NCI-H69 (cell line): ENCODE measurements around the gene OSGIN1.
A peak's percentile ranks its signal among the peaks of the same experiment; 100 is the strongest.

Source experiments
- DNase-seq: peaks from one replicate; lab custom pipeline; 2025; lab: John Stamatoyannopoulos, UW

Gene OSGIN1

DNA sequence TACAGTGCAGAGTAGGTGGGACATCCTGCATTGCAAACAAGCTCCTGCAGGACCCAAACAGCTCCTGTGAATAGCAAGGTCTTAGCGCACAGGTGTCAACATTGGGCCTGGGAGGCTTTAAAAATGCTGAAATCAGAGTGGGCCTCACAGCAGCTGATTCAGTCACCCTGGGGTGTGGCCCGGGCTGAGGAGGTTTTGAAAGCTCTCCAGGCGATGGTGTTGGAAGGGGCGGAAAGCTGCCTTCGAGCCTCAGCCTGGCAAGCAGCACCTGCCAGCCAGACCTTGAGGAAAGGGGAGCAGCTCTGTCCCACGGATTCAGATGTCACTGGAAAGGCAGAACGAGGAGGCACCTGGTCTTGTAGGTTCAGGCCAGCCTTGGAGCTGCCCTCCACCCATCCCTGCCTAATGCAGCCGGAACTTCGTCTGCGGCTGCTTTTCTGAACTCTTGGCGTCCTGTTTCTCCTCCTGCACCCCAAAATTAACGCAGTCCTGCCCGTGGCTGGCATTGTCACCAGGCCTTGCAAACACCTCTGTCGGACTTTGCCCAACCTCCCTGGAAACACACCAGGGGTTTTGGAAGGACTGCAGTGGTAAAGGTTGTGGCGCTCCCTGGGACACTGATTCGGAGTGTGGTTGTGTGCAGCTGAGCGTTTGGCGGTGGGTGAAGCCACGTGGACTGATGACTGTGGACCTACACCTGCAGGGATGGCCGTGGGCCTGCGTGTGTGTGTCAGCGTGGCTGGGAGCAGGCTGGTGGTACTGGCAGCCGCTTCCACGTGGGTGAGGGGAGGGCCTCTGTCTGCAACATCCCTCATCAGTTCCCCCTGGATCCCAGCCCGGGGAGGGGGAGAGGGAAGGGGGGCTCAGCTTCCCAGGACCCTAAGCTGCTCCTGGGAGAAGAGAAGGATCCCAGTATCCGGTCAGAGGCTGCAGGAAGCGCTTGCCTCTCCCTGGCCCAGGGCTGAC, 18.4 kb downstream of the OSGIN1 start:
- DNase-seq = peak; percentile 6

DNA sequence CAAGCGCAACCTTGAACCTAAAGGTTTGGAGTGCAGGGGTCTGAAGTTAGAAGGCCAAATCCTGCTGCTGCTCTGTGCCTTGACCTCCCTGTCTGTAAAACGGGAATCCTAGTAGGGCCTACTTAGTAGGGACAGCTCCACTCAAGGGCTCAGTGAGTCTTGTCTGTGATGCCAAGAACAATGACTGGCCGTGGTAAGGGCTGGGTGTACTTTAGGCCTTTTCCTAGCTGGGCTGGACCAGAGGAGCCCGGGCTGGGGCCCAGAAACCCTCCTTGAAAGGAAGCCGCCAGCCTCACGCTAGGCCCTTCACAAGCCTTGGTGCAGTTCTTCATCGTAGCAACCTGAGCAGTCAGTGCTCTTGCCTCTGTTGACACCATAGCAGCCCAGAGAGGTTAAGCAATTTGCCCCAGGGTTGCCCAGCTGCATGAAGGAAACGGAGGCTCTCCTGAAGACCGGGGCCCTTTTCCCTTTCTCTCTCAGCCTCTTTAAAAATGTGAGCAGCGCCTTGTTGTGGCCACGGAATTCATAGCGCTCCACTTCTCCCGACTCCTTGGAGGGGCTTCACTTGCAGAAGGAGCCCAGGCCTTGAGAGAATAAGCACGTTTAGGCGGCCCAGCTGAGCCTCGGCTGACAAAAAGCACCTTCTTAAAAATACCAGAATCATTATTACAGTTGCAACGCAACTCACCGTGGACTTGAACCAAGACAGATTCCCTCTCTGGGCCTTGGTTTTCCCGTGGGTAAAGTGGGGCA, 19.4 kb downstream of the OSGIN1 start:
- DNase-seq = no peak

DNA sequence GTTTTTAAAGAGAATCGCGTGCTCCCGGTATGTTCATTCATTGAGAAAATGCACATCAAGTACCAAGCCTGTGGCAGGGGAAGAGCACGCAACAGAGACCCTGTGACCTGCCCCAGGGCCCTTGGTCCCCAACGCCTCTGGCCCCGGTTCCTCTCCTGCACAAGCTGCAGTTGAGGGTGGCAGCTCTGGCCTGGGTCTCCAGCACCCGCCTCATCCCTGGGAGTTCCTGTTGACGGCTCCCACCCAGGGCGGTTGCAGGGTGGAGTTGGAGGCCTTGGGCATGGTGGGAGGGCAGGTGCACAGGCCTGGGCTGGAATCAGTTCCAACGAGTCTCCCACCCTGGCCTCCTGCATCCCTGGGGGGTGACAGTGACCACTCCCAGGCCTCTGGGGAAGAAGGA, 20.0 kb downstream of the OSGIN1 start:
- no peak for DNase-seq

DNA sequence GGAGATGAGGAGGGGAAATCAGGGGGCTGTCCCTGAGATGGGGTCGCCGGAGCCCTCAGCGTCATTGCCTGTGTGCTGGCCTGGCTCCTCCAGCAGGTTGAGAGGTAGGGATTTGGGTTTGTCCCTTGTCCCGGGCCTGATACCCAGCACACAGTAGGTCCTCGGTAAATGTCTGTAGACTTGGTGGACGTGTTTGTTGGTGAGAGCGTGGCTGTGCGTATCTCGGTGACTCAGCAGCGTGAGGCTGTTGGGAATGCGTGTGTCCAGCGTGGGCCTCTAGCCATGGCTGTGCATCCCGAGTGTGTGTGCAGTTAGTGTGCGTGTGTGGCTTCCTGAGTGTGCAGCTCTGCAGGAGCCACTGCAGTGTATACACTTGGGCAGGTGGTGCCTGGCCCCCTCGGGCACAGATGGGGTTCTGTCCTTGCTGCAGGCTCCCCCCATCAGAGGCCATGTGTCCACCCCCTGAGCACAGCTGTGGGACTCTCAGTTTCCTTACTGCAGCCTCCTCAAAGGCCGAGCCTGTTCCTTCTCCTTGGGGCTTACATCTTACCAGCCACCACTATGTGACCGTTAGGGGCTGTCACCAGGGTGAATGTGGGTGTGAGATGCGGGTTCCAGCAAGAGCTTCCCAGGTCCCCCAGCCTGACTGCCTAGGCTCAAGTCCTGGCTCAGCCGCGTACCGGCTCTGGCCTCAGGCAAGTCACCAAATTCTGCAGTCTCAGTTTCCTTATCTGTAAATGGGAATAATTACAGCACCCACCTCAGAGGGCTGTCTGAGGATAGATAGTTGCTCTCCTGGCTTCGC, 20.7 kb downstream of the OSGIN1 start:
- no peak for DNase-seq

DNA sequence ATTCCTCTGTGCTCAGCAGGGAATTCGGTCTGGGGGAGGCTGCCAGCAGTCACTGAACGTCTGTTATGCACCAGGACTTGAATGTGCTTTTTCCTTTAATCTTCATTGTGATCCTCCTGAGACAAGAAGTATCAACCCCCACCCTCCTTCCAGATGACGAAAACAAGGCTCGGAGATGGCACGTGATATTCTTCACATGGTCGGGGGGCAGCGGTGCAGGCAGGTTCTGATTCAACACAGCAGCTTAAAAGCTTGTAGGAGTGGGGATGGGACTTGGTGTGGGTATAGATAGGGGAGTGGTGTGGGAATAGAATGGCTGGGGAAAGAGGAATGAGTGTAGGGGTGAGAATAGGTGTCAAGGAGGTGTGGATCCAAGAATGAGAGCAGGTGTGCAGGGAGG, 21.4 kb downstream of the OSGIN1 start:
- no peak for DNase-seq

DNA sequence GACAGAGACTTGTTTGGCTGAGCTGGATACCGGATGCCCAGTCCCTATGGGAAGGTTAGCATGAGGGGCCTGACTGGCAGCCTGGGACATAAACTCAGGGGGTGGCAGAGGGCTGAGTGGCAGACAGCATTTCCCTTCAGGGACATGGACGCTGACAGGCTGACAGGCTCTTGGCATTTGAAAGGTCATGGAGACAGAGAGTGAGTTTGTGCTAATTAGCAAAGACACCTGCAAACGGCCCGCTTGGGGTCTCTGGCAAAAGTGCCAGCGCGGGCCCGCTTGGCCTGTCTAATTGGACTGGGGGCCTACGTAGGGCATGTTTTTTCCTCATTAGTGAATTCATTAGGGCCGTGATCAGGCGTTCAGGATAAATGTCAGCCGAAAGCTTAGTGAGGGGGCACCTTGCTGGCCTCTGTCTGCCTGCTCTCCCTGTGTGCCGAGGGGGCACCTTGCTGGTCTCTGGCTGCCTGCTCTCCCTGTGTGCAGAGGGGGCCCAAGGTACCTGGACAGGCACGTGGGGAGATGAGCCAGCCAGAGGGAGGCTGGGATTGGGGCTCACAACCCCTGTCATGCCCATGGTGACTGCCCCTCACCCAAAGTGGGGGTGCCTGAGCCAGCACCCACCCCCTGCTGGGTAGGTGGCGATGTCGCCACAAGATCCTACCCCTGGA, 22.7 kb downstream of the OSGIN1 start:
- DNase-seq = no peak

DNA sequence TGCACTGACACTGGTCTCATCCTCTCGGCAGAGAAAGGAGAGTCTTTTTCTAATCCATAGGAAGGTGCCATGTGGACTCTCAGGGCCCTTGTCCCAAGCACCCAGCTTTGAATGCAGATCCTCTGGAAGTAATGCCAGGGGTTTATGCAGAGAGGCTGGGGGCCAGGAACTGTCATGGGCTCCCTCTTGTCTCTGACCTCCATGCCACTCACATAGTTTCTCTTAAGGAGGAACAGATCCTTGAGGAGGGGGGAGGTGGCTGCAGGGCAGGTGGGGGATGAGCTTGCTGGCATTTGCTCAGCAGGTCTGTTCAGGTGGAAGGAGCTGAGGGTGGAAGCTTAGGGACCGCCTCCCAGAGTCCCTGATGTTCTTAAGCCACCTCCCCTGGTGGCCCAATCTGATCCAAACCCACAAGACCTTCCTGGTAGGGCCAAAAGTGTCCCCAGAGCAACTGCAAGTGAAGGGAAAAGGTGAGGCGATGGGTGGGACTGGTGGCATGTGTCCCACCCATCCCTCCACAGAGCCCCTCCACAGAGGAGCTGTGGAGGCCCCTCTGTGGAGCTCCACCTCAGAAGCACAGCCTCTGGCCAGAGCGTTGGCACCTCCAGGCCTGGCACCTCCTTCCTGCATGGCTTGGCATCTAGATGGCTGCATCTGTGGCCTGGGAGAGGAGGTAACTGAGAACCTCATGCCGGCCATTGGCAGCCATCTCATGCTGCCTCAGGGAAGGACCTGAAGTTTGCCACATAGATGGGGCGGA, 24.2 kb downstream of the OSGIN1 start:
- no peak for DNase-seq

DNA sequence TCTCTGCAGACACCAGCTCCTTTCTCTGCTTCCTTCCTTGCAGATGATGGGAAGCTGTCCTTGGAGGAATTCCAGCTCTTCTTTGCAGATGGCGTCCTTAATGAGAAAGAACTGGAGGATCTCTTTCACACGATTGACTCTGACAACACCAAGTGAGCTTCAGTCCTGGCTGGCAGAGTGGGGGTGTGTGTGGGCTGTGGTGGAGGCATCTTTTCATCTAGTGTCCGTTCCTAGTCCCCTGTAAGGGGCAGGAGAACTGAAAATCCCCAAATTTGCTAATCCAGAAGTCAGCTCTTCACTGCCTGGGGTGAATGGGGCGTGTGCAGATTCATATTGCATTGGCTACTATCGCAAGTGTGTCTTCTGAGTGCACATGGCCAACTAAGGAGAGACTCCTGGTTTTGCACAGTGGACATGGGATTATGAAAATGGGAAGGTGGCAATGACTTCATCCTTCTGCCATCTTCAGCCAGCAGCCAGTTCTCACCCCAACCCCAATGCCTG, 25.4 kb downstream of the OSGIN1 start:
- no peak for DNase-seq

DNA sequence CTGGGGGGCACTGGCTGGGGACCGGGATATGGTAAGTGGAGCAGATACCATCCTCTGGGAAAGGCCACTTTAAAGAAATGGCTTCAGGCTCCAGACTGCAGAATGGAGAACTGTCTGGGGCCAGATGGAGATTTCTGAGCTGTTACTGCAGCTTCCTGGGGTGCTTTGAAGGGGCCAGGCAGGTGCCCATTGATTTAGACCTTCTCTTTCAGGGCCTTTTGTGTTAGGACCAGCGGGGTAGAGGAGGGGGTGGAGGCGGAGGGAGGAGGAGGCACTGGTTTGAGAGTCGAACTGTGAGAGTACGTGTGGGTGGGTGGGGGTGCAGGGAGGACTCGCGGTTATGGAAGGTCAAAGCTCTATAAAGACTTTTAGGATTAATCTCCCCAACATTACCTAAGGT, 26.4 kb downstream of the OSGIN1 start:
- DNase-seq = peak; percentile 15

DNA sequence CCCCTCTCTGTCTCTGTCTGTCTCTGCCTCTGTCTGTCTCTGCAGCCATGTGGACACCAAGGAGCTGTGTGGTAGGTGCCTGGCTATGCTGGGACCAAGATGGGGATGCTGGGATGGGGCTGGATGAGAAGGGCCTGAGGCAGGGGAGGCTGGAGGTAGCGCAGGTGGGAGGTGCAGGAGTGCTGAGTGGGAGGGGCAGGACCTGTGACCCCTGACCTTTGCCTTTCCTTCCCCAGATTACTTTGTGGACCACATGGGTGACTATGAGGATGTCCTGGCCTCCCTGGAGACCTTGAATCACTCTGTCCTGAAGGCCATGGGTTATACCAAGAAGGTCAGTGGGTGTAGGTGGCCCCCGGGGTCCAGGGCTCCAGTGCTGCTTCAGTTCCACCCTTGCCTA, 27.8 kb downstream of the OSGIN1 start:
- DNase-seq = no peak

DNA sequence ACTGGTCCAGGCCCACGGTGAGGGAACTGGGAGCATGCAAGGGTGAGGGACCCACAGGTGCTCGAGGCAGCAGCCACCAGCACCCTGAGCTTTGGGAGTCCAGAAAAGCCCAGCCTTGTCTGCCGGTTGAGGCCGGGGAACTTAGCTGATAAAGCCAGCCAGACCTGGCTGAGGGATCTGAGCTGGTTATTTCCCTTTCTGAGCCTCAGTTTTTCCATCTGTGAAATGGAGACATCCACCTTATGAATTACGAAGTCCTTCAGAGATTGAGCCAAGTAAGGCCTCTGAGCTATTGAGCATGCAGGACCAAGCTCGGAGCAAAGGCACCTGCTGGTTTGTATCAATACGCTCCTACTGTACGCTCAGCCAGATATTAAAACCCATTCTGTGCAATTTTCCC, 28.8 kb downstream of the OSGIN1 start:
- DNase-seq = no peak

DNA sequence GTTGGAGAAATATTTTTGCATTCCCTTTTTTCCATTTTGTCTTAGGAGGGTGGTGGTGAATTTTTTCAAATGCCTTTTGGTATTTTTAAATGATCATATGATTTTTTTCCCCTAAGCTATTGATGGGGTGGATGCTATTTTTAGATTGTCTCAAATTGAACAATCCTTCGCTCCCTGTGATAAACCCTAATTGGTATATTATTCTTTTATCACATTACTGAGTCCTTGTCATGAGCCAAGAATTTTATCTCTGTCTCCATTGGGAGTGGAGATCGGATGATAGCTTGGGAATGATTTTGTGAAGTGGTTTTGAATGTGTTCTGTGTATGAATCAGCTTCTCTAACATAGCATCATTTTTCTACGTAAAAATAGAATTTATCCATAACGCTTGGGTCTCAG, 30.5 kb downstream of the OSGIN1 start:
- DNase-seq = no peak

DNA sequence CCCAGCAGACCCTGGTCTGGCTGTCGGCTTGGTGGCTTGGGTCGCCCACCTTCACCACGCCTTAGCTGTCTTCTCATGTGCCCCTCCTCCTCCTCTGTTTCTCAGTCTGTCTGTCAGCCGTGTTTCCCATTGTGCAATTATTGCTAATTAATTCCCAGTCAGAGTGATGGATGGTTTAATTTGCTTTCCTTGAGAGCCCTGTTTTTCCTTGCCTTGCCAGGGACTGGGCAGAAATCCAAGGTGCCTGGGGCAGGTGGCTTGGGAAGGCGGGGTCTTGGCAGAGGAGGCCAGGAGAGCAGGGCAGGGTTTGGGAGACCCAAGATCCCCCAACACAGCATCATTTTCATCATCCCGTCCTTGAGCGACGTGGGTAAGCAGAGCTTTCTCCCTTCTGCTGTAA, 36.3 kb downstream of the OSGIN1 start:
- peak; percentile 89 for DNase-seq

DNA sequence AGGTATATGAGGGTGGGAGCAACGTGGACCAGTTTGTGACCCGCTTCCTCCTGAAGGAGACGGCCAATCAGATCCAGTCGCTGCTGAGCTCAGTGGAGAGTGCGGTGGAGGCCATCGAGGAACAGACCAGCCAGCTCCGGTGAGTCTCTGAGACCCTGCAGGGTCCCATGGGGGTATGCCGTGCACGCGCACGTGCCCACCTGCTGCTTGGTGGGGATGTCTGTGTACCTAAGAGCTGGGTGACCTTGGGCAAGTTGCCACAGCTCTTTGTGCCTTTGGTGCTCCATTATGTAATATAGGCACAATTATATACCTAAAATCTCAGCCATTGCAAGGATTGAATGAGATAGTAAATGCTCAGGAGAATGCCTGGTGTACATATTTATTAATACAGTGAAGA, 37.5 kb downstream of the OSGIN1 start:
- DNase-seq = peak; percentile 55

DNA sequence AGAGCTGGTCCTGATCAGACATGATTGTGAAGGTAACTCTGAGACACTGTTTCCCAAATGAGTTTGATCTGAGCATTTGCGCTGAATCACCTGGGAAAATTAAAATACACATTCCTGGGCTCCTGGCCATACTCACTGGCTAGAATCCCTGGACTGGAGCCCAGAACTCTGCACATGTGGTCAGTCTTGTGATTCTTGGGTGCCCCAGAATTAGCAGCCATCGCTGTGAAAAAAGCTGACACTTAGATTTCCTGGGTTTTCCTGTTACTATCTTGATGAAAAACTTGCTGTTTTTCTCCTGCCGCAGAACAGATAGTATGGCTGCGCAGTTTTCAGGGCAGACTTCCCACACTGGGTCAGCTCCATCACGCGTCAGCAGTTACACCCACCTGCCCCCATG, 39.6 kb downstream of the OSGIN1 start:
- peak; percentile 30 for DNase-seq

DNA sequence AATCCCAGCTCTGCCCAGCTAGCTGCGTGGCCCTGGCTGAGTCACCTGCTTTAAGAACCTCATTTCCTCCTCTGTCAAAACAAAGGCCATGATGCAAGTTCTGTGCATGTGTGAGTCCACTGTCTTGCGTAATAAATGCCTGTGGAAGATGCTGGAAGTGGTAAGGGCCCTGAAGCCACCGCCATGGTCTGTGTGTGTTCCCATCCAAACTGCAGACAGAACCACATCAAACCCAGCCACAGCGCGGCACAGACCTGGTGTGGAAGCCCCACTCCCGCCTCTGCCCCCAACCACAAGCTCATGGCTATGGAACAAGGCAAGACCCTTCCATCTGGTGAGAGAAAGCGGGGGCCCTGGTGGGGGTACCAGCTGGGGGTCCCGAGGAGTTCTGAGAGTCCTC, 41.0 kb downstream of the OSGIN1 start:
- no peak for DNase-seq

DNA sequence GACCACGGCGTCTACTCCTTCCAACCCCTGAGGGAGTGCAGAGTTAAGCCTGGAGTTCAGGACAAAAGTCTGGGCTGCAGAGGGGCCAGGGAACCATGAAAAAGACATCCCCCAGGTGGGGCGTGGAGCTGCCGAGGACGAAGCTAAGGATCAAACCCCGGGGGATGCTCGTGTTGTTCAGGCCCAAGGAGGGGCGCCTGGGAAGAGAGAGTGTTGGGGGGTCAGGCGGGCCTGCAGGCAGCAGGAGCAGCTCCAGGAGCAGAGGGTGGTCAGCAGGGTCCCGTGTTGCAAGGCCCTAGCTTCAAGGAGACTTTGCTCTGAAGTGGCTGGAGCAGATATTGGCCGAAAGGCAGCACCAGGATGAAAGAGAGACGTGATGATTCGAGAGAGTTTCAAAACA, 41.7 kb downstream of the OSGIN1 start:
- DNase-seq = no peak

DNA sequence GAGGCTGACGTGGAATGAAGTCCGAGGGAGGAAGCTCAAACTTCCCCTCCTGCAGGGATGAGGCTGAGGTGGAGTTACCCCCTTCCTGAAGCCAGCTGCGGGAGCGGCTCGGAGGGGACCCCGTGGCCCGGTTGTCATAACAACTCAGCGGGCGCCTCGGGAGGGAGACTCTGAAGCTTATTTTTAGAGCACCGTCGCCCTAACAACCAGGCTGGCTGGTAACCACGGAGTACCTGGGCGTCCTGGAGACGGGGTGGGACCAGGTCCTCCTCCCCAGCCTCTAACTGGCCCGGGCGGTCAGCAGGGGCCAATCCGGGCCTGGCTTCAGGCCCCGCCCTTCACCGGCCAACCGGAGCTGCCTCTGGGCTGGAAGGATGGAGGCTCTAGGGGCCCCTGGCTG, 42.7 kb downstream of the OSGIN1 start:
- DNase-seq = peak; percentile 97

DNA sequence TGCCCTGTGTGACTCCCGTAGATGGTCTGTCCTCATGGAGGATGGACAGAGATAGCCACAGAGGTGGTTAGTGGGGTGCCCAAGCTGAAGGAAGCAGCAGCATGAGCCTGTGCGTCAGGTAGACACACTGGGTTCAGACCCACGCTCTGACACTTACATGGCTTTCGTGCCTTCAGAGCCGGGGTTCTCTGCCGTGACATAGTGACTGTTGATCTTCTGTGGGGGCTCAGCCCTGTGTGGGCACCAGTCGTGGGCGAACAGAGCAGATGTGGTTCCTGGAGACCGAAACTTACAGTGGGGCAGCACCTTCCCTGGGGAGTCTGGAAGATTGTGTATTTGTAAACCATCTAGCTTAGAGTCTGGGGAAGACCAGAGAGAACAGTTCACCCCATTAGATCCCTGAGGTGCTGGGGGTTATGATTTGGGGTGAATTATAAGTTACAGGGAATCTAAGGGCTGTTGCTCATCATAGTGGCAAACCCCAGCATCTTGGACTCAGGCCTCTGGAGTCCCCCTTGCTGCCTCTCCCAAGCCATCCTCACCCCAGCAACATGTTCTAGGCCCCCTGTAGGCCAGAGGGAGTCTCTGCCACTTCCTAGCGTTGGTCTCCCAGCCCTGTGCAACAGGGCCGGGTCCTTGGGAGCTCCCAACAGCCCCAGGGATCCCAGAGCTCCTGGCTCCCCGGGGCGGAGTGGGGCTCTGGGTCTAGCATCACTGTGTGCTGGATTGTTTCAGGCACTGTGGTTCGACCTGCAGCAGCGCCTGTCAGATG, 43.6 kb downstream of the OSGIN1 start:
- peak; percentile 25 for DNase-seq

DNA sequence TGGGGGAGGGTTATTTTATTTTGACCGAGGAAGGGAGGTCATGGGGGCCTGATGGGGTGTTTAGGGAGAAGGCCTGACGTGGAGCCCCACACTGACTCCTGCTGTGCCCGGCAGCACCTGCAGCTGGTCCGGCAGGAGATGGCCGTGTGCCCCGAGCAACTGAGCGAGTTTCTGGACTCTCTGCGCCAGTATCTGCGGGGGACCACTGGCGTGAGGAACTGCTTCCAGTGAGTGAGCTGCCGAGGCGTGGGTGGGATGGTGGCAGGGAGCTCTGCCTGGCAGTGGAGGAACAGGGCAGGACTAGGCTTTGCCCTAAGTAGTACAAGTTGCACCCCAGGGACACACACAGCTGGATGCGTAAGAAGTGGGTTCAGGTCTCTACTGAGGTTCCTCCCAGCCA, 45.1 kb downstream of the OSGIN1 start:
- no peak for DNase-seq
